Spinal cord (tissue), 10 donors: ENCODE results near the gene TMEM269. TPM values are rescaled to one million over a fixed set of nuclear protein-coding genes. Genes with fewer than 3 reads are reported as not detected.

Experiments
- DNase-seq, 6 donors: peaks; one replicate each; pipeline versions ENCODE4 v3.0.0 to v3.0.0-alpha.2; 2013 to 2015; ENCODE audit warnings: low spot score in 6 of 6, low read depth in 4 of 6
- H3K27ac ChIP-seq: one replicate; pipeline ENCODE4 v1.5.1; 2013; ENCODE audit warnings: low read depth, low read length, control low read depth
- H3K27me3 ChIP-seq: one replicate; pipeline ENCODE4 v1.6.1; 2013; ENCODE audit warnings: low read length; ENCODE audit not compliant: control insufficient read depth, insufficient read depth
- H3K36me3 ChIP-seq: one replicate; pipeline ENCODE4 v1.6.1; 2013; ENCODE audit warnings: low read length; ENCODE audit not compliant: control insufficient read depth, insufficient read depth
- H3K4me1 ChIP-seq: one replicate; pipeline ENCODE4 v1.6.1; 2013; ENCODE audit warnings: low read length; ENCODE audit not compliant: control insufficient read depth, insufficient read depth
- H3K4me3 ChIP-seq: one replicate; pipeline ENCODE4 v1.5.1; 2013; ENCODE audit warnings: low read depth, low read length, control low read depth
- H3K9me3 ChIP-seq: one replicate; pipeline ENCODE4 v1.6.1; 2013; ENCODE audit warnings: low read length; ENCODE audit not compliant: control insufficient read depth, insufficient read depth
- WGBS: methylation state at CpG from one replicate; pipeline ENCODE4 v1.1.5; 2013; ENCODE audit warnings: missing lambda C conversion rate; ENCODE audit not compliant: insufficient coverage; 5-methylcytosine and 5-hydroxymethylcytosine counted together
- polyA plus RNA-seq, 2 donors: library from polyadenylated mRNA; unstranded; fragments of 120-200 nt; gene quantifications; one replicate each; pipeline ENCODE4 v1.2.1, GENCODE V29; 2013; ENCODE audit not compliant: insufficient read length in 2 of 2
- total RNA-seq, 2 donors: library from RNA; depleted of rRNA in 1 of 2; stranded (reverse); fragments of 120-200 nt in 1 of 2; fragments of >200 nt in 1 of 2; gene quantifications; one replicate each; pipeline versions ENCODE4 v1.2.3 to v1.2.4, GENCODE V29; 2013 to 2014
- donor health status: healthy.

TMEM269 gene
- total and polyA plus RNA-seq, 4 donors, result 0.11 to 1.6 (median 0.81) TPM

DNA sequence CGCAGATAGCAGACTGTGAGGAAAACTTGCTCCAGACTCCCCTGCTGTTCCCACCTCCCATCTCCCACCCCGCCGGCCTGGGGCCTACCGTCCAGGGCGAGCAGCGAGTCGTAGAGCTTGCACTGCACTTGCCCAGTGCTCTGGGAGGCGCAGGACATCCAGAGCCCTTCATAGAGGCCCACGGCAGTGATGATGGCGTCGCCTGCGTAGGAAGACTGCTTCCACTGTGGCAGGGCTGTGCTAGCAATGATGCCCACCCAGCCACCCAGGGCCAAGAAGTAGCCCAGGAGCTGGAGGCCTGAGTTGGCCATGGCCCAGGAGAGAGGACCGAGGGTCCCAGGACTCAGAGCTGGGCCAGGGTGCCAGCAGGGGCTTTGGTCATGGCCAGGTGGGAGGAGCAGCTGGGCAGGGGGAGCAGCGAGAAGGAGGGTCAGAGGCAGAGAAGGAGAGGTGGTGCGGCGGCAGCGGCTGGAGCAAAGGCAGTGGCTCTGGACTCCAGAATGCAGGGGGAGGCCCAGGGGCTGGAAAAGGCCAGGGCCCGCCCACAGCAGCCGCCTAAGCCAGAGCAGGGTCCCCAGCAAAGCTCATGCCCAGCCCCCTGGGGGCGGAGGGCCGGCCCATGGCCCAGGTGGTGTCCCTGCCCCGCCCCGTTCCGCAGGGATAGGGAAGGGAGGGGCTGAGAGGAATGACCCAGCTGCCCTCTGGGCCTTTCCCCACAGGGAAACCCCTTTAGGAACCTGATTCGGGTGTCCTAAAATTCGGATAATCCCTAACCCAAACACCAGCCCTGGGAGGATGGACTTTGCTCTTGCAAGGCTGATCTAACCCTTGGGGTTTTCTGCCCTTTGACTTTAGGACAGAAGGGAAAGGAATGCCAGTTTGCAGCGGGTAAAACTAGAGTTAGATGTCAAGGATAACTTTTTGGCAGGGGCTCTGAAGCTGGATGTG is 44.8 kb upstream of the TMEM269 start, which contains the start of gene CLDN19:
Gene CLDN19 (minus strand): TSS at position 484 of the 948 bp plus-strand sequence. CDS start 173 bp downstream, at position 311.
- no peak for DNase-seq

DNA sequence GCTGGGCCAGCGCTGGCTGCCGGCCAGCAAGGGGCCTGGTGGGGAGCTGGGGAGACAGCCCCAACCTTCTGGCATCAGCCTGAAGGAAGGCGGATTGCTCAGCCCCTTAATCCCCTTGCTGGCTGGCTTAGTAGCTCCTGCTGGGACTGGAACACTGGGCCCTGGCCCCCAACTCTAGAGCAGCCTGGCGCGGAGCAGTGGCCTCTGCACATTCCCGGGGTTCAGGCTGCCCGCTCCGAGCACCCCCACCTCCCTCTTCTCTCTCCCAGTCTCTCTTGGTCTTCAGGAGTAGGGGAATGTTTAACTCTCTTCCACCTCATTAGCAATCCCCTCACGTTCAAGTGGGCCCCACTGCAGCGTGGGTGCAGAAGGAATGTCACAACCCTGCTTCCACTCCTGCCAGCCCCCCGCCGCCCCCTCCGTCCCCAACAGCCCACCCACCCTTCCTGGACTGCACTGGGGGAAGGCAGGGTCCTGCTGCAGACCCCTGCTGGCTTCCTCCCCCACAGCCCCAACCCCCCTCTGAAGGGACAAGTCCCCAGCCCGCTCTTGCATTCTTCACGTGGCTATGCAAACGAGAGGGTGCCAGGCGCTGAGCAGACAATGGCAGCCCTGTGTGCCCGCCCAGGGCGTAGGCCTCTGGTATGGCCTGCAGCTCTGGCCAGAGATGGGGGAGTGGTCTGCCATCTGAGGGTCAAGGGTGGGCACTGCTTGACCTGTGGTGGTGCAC is 43.8 kb upstream of the TMEM269 start:
- 37% methylated on average over 6 of the region's 19 CpGs for WGBS
- no peak overlapping the region for H3K4me3 ChIP-seq
- peak overlapping the region; percentile 81 for H3K27ac ChIP-seq
- H3K36me3 ChIP-seq, result peaks cover 9% of the 10 kb centered on the region
- H3K27me3 ChIP-seq, result no peaks in the 10 kb centered on the region
- H3K9me3 ChIP-seq, result no peaks in the 10 kb centered on the region
- peaks cover 56% of the 10 kb centered on the region for H3K4me1 ChIP-seq
- DNase-seq, result peak in 2 of 6 donors; percentile 48 to 58

More for the DNA sequence above, 44.8 kb upstream of the TMEM269 start, which contains the start of gene CLDN19:
- Histone ChIP-seq H3K4me1 (peaks cover 62% of the 10 kb centered on the region), H3K4me3 (peak within 1 kb of the TSS; percentile 39), H3K27me3 (no peaks in the 10 kb centered on the region), H3K36me3 (peaks cover 6% of the 10 kb centered on the region), H3K9me3 (no peaks in the 10 kb centered on the region), H3K27ac (peak within 1 kb of the TSS; percentile 75)
- WGBS, result 52% methylated on average over 24 of the region's 27 CpGs

DNA sequence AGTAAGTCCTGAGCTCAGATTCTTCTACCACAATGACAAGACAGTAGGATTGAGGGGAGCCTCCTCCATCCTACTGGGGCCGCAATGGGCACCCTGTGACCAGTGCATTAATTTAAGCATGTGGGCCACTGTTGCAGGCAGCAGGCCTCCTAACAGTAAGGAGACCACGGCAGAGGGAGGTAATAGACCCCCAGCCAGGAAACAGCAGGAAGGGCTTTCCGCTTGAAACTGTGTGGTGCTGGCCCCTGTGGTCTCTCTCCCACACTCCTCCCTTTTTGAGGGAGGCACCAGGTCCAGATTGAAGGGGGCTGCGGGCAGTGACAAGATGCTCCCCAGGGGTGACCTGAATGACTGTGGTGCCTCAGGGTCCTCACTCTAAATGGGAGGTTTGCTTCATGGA is 43.1 kb upstream of the TMEM269 start:
- Histone ChIP-seq H3K27ac (peak overlapping the region; percentile 81), H3K9me3 (no peaks in the 10 kb centered on the region), H3K27me3 (no peaks in the 10 kb centered on the region), H3K4me1 (peaks cover 53% of the 10 kb centered on the region), H3K4me3 (no peak overlapping the region), H3K36me3 (peaks cover 16% of the 10 kb centered on the region)
- WGBS, result 69% methylated on average over 2 of the region's 4 CpGs
- DNase-seq, result no peak

DNA sequence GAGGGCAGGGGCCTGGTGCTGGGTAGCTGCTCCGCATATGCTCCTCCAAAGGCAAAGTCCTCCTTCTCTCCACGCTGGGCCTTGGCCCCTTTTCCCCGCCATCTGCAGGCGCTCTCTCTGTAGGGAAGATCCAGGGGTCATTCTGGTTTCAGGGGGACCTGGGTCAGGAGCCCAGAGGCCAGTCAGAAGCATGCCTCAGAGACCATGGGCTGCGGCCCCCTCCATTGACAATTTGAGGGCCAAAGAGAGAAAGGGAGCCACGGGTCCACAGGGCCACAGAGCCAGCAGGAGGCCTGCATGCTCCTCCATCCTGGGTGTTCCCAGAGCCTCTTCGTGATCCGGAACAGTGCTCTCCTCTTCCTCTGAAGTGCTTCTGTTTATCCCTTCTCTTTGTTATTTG is 42.6 kb upstream of the TMEM269 start:
- DNase-seq, result no peak
- Histone ChIP-seq H3K27me3 (no peaks in the 10 kb centered on the region), H3K36me3 (peaks cover 20% of the 10 kb centered on the region), H3K4me3 (no peak overlapping the region), H3K4me1 (peaks cover 55% of the 10 kb centered on the region), H3K9me3 (no peaks in the 10 kb centered on the region), H3K27ac (peak overlapping the region; percentile 81)
- WGBS, result 91% methylated on average over 6 of the region's 8 CpGs

DNA sequence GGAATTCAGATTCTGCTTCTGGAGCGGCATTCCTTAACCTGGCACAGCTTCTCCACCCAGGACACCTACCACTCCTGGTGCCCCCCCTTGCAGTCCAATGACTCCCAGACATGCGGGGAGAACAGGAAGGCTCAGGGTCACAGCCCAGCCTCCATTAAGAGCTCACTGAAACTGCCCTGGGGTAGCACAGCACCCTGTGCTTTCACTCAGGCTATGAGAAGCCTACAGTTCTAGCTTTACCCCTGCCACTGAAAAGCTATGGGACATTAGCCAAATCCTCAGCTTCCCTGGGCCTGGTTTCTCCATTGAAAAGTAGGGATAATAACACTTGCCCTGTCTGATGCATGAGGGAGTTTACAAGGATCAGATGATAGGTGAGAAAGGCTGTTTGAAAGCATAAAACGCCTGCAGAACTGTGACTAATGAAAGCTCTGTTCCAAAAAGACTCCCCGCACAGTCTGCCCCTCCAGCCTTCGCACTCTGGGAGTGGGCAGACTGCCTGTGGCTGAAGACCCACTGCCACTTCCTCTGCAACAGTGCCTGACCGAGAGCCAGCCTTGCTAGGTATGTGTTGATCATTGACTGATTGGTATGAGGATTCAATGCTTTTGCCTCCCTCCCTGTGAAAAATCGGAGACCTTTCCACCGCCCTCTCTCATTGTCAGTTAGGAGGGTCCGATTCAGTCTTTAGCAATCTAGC is 42.0 kb upstream of the TMEM269 start:
- no peaks in the 10 kb centered on the region for H3K27me3 ChIP-seq
- WGBS, result 70% methylated on average over 6 of the region's 9 CpGs
- H3K27ac ChIP-seq, result peak overlapping the region; percentile 81
- H3K4me1 ChIP-seq, result peaks cover 56% of the 10 kb centered on the region
- peak in 2 of 6 donors; percentile 23 to 25 for DNase-seq
- peaks cover 26% of the 10 kb centered on the region for H3K36me3 ChIP-seq
- H3K9me3 ChIP-seq, result no peaks in the 10 kb centered on the region
- no peak overlapping the region for H3K4me3 ChIP-seq

DNA sequence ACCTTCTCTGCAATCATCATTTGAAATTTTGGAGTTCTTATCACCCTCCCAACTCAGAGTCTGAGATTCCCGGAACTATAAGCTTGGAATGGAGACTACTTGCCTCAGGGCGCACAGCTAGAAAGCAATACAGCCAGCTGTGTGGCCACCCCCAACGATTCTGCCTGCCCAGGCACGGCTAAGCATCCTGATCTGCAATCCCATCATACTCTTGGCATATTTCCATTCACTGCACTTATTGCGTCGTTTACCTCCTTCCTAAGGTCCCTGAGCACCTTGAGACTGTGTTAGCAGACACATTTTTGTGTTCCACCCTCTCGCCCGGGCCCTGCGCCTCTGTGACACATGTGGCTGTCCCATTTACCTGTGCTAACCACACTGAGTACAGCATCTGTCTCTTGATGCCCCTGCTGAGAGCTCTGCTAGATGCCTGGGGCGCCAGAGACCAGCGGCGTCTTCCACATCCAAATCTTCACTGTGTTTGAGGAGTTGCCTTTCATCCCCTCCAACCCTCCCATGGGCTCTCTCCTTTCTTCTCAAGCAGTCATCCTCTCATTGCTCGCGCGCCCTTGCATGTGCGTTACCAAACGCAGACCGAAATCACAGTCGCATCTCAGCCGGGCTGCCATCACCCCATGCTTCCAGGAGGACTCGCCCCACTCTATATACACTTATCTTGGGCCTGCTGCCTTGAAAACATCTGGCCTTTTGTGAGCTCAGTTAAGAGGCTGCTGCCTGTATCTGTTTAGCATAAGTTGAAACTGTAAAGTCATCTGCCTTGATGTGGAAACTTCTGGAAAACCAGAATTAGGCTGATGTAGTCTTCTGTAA is 41.3 kb upstream of the TMEM269 start:
- peaks cover 34% of the 10 kb centered on the region for H3K36me3 ChIP-seq
- WGBS, result 67% methylated on average over 16 of the region's 21 CpGs
- H3K4me3 ChIP-seq, result no peak overlapping the region
- H3K27me3 ChIP-seq, result no peaks in the 10 kb centered on the region
- peak overlapping the region; percentile 81 for H3K27ac ChIP-seq
- no peaks in the 10 kb centered on the region for H3K9me3 ChIP-seq
- DNase-seq, result peak in 1 of 6 donors; percentile 72
- peaks cover 56% of the 10 kb centered on the region for H3K4me1 ChIP-seq

DNA sequence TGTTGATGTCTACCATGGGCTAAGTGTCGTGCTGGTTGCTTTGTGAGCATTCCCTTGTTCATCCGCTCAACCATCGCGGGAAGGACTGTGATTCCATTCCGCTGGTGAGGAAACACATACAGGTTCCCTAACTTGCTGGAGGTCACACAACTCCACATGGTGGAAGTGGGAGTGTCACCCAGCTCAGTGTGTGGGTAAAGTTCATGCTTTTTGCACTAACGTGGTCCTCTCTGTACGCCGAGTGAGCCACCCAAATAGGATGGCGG is 40.7 kb upstream of the TMEM269 start:
- peaks cover 39% of the 10 kb centered on the region for H3K36me3 ChIP-seq
- no peaks in the 10 kb centered on the region for H3K9me3 ChIP-seq
- H3K4me3 ChIP-seq, result no peak overlapping the region
- no peak overlapping the region for H3K27ac ChIP-seq
- H3K4me1 ChIP-seq, result peaks cover 51% of the 10 kb centered on the region
- no peak for DNase-seq
- no peaks in the 10 kb centered on the region for H3K27me3 ChIP-seq
- 95% methylated on average over 9 of the region's 9 CpGs for WGBS

DNA sequence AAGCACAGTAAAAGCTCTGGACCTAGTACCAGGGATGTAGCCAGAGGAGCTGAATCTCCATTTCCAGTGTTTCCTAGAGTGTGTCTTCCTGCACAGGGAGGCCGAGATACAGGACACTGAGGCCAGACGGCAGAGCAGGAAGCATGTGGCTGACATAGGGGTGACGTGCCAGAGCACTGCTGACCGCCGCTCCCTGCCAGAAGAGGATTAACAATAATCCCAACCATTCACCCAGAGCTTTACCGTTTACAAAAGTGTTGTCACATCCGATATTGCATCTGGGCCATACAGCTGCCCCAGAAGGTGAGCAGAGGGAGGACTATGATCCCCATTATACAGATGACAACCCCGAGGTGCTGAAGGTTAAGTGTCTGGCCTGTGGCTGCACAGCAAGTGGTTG is 38.9 kb upstream of the TMEM269 start:
- Histone ChIP-seq H3K4me1 (peaks cover 36% of the 10 kb centered on the region), H3K27me3 (no peaks in the 10 kb centered on the region), H3K4me3 (no peak overlapping the region), H3K27ac (no peak overlapping the region), H3K36me3 (peaks cover 51% of the 10 kb centered on the region), H3K9me3 (no peaks in the 10 kb centered on the region)
- 95% methylated on average over 7 of the region's 8 CpGs for WGBS
- DNase-seq, result no peak
